Endothelial cell (in vitro differentiated cells): ENCODE measurements around the gene PVALEF. TPM values are rescaled to one million over a fixed set of nuclear protein-coding genes. Genes with fewer than 3 reads are reported as not detected.

Source experiments
- DNase-seq: peaks from one replicate; pipeline ENCODE4 v3.0.0; 2021; ENCODE audit warnings: low spot score
- H3K27ac Mint-ChIP-seq: one replicate; pipeline ENCODE4 v1.8.0; 2021; ENCODE audit warnings: mixed read lengths, inconsistent platforms; ENCODE audit not compliant: unreplicated experiment
- H3K27me3 Mint-ChIP-seq: one replicate; pipeline ENCODE4 v1.8.0; 2021; ENCODE audit warnings: mild to moderate bottlenecking, moderate library complexity, mixed read lengths, inconsistent platforms; ENCODE audit not compliant: unreplicated experiment
- H3K36me3 Mint-ChIP-seq: one replicate; pipeline ENCODE4 v1.8.0; 2021; ENCODE audit warnings: mild to moderate bottlenecking, low read depth, mixed read lengths, inconsistent platforms; ENCODE audit not compliant: unreplicated experiment
- H3K4me1 Mint-ChIP-seq: one replicate; pipeline ENCODE4 v1.8.0; 2021; ENCODE audit warnings: mild to moderate bottlenecking, mixed read lengths, inconsistent platforms; ENCODE audit not compliant: unreplicated experiment
- H3K4me3 Mint-ChIP-seq: one replicate; pipeline ENCODE4 v1.8.0; 2021; ENCODE audit warnings: mild to moderate bottlenecking, mixed read lengths, inconsistent platforms; ENCODE audit not compliant: unreplicated experiment
- H3K9me3 Mint-ChIP-seq: one replicate; pipeline ENCODE4 v1.8.0; 2021; ENCODE audit warnings: mixed read lengths, inconsistent platforms; ENCODE audit not compliant: unreplicated experiment
- CTCF ChIP-seq: fragments of 200-600 bp; sonication (generic); IDR thresholded peaks from one replicate; pipeline ENCODE4 v1.5.0; 2021; ENCODE audit warnings: antibody characterized with exemption; ENCODE audit not compliant: unreplicated experiment
- total RNA-seq: library from RNA; stranded (reverse); fragmentation: NEBNext Ultra II Directional; extraction: Animal tissue kit (Norgen Biotek cat#: 25700); gene quantifications from one replicate; pipeline ENCODE4 v1.2.1, GENCODE V29; 2021; ENCODE audit not compliant: unreplicated experiment

The PVALEF gene
- total RNA-seq, 1 donor from 2014 or later = not detected

- Mint-ChIP-seq H3K9me3 (no peaks in the 10 kb centered on the region), H3K27me3 (peaks cover 4% of the 10 kb centered on the region), H3K27ac (no peak overlapping the region), H3K4me1 (peaks cover 5% of the 10 kb centered on the region), H3K36me3 (no peaks in the 10 kb centered on the region), H3K4me3 (no peak overlapping the region)
- no peak for TF ChIP-seq CTCF
- no peak for DNase-seq
These were observed 47.1 kb downstream of the PVALEF start for GRCh38 chr17:81212365-81212764.

GRCh38 chr17:81213978-81214377 is 48.7 kb downstream of the PVALEF start:
- H3K36me3 Mint-ChIP-seq = no peaks in the 10 kb centered on the region
- H3K4me1 Mint-ChIP-seq = peaks cover 5% of the 10 kb centered on the region
- TF ChIP-seq CTCF = no peak
- no peak for DNase-seq
- no peak overlapping the region for H3K4me3 Mint-ChIP-seq
- peaks cover 6% of the 10 kb centered on the region for H3K27me3 Mint-ChIP-seq
- no peak overlapping the region for H3K27ac Mint-ChIP-seq
- H3K9me3 Mint-ChIP-seq = no peaks in the 10 kb centered on the region

- H3K4me3 Mint-ChIP-seq = no peak overlapping the region
- H3K36me3 Mint-ChIP-seq = no peaks in the 10 kb centered on the region
- no peaks in the 10 kb centered on the region for H3K9me3 Mint-ChIP-seq
- peak overlapping the region; percentile 18 for H3K27ac Mint-ChIP-seq
- TF ChIP-seq CTCF = no peak
- no peak for DNase-seq
- H3K27me3 Mint-ChIP-seq = peaks cover 4% of the 10 kb centered on the region
- H3K4me1 Mint-ChIP-seq = peaks cover 5% of the 10 kb centered on the region
These were observed 52.2 kb downstream of the PVALEF start for GRCh38 chr17:81217491-81217890.

GRCh38 chr17:81218459-81218858 is 53.2 kb downstream of the PVALEF start:
- DNase-seq = no peak
- TF ChIP-seq CTCF = no peak
- Mint-ChIP-seq H3K9me3 (no peaks in the 10 kb centered on the region), H3K4me3 (no peak overlapping the region), H3K4me1 (peaks cover 6% of the 10 kb centered on the region), H3K36me3 (peaks cover 1% of the 10 kb centered on the region), H3K27me3 (peaks cover 4% of the 10 kb centered on the region), H3K27ac (no peak overlapping the region)

- Mint-ChIP-seq H3K9me3 (no peaks in the 10 kb centered on the region), H3K36me3 (peaks cover 5% of the 10 kb centered on the region), H3K27ac (no peak overlapping the region), H3K4me3 (no peak overlapping the region), H3K27me3 (peaks cover 4% of the 10 kb centered on the region), H3K4me1 (peaks cover 9% of the 10 kb centered on the region)
- no peak for DNase-seq
- no peak for TF ChIP-seq CTCF
These were observed 53.7 kb downstream of the PVALEF start for GRCh38 chr17:81218991-81219390.
